Stimulated activated CD8-positive, alpha-beta memory T cell treated with anti-CD3 and anti-CD28 coated beads, Interleukin-2, amount 100 ng/mL, for 1 hour (primary cell): Measurements from ENCODE around the gene BRAF.
"Not testable (repeated sequence)": the region's sequence is repeated elsewhere in the genome, so short reads cannot be mapped to it uniquely, and the experiment has no call there.

Experiments used
- DNase-seq, 2 donors: peaks; one replicate each; pipeline ENCODE4 v3.0.0-alpha.2; 2020; ENCODE audit warnings: low read depth in 2 of 2

BRAF gene

DNA sequence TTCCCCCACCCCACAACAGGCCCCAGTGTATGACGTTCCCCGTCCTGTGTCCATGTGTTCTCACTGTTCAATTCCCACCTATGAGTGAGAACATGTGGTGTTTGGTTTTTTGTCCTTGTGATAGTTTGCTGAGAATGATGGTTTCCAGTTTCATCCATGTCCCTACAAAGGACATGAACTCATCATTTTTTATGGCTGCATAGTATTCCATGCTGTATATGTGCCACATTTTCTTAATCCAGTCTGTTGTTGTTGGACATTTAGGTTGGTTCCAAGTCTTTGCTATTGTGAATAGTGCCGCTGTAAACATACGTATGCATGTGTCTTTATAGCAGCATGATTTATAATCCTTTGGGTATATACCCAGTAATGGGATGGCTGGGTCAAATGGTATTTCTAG lies 216.0 kb downstream of the BRAF start:
- DNase-seq, result not testable (repeated sequence)

- no peak for DNase-seq
These were observed 217.6 kb downstream of the BRAF start for GRCh38 chr7:140707132-140707531.

- DNase-seq, result no peak
These were observed 220.5 kb downstream of the BRAF start for GRCh38 chr7:140704205-140704604.

- DNase-seq, result no peak
These were observed 222.0 kb downstream of the BRAF start for GRCh38 chr7:140702774-140703173.

GRCh38 chr7:140698477-140698876 lies 226.3 kb downstream of the BRAF start:
- DNase-seq, result no peak

- no peak for DNase-seq
These were observed 227.1 kb downstream of the BRAF start for GRCh38 chr7:140697447-140698143.

GRCh38 chr7:140696680-140697446 lies 227.9 kb downstream of the BRAF start, which contains the start of gene NDUFB2:
Gene NDUFB2, plus strand, starts transcription at chr7:140696708. Its CDS starts 37 bp downstream, at chr7:140696745.
- peak; percentile 27 to 49 for DNase-seq

- DNase-seq, result peak; percentile 86 to 92
These were observed 228.6 kb downstream of the BRAF start for GRCh38 chr7:140696024-140696679.

DNA sequence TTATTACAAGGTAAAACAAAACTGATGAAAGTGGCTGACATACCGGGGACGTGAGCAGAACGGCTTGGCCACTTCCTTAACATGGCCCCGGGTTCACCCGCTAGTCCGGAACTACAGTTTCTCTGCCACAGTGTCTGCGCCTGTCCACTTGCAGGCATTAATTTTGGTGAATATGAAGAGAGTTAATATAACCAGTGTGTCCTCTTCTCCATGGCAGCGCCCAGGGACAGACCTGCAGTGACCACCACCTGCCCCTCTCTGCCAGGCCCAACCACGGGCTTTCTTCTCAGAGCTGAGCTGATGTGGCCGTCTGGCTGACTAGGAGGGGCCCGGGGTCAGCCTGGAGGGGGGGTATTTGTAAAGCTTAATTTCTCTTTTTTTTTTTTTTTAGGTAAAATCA lies 229.3 kb downstream of the BRAF start:
- DNase-seq, result no peak

- DNase-seq, result no peak
These were observed 230.1 kb downstream of the BRAF start for GRCh38 chr7:140694592-140694991.

DNA sequence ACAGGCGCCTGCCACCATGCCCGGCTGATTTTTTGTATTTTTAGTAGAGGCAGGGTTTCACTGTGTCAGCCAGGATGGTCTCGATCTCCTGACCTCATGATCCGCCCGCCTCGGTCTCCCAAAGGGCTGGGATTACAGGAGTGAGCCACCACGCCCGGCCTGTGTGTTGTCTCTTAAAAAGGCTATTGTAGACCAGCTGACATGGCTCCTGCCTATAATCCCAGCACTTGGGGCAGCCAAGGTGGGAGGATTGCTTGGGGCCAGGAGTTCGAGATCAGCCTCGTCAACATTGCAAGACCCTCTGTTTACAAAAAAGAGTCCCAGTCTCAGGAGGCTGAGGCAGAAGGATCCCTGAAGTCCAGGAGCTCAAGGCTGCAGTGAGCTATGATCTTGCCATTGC lies 230.9 kb downstream of the BRAF start:
- DNase-seq, result not testable (repeated sequence)

- DNase-seq, result no peak
These were observed 233.2 kb downstream of the BRAF start for GRCh38 chr7:140691376-140692045.

DNA sequence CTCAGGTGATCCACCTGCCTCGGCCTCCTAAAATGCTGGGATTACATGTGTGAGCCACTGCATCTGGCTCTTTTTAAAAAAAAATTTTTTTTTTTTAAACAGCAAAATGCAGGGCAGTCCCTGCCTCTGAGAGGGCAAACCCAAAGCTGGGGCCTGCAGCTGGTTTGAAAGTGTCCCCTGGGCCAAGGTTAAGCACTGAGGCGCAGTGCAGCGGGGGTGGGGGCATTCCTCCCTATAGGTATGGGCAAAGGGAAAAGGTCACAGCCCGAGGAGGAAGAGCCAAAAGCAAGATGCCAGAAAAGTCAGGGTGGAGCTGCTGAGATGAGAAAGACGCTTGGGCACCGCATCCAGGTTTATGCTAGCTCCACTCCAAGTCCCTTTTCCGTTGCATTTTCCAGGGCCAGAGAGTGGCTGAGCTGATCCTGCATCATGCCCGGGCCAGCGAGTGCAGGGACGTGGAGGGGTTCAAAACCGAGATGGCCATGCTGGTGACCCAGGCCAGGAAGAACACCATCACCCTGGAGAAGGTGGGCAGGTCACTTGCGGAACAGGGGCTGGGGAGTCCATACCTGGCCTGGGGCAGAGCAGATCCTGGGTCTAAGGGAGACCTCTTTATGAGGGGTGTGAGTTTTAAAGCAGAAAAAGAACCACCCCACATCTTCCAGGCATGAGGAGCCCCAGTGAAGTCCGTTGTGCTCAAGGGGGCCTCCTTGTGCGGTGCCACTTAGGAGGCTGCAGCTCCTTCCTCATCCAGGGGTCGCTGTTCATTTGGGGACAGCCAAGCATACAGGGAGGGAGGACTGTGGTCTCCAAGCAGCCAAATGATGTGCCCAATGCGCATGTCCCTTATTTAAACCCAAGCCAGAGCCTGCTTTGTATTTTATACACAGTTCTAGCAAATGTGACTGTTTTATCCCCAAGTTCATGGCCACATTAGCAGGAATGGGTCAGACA lies 235.3 kb downstream of the BRAF start:
- DNase-seq, result no peak

- DNase-seq, result no peak
These were observed 236.4 kb downstream of the BRAF start for GRCh38 chr7:140688341-140688740.

- DNase-seq, result no peak
These were observed 237.8 kb downstream of the BRAF start for GRCh38 chr7:140686921-140687320.

GRCh38 chr7:140685407-140686087 lies 239.2 kb downstream of the BRAF start:
- no peak for DNase-seq

DNA sequence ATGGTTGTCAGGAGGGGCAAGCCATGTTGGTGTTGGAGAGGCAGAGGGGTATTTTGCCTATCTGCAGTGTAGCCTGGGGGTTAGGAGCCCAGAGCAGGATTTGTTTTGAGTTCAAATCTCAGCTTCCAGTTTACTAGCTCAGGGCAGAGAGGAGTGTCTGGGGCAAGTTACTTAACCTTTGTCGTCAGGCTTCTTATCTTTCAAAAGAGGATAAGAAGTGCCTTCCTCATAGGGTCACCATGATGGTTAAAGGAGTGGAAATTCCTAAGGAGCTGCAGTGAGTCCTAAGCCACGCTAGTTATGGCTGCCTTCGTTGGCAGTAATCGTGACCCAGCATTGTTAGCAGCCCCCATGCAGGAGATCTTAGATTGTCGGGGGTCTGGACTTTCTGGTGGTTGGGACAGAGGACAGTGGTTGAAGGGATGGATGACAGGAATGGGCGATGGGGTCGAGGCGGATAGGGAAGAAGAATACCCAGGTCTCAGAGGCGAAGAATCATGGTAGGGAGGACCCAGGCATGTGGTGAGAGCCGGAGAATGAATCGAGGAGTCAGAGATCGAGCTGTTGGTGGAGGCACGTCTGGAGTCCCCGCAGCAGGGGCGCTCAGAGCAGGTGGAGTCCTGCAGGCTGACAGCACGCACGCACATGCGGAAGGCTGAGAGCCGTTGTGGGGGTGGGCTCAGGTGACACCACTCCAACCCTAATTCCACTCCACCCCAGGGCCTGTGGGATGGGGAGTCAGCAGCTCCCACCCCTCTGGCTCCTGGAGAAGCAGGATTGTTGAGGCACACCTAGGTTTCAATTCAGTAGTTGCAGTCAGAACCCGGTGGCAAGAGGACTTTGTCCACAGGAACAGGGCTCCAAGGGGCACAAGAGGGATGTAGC lies 240.4 kb downstream of the BRAF start:
- no peak for DNase-seq

DNA sequence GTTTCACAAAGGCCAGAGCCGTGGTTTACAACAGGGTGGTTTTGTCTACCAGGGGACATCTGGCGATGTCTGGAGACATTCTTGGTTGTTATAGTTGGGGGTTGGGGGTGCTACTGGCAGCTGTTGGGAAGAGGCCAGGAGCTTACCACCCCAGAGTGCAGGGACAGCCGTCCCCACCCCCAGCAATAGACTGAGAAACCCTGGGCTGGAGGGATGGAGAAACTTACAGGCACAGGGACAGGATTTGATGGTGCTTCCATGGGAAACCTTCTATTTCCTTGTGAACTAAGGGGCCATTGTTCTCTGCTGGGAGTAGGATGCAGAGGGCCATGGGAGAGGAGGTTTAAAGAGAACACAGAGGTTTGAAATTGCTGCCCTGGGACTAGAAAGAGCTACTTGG lies 241.1 kb downstream of the BRAF start:
- no peak for DNase-seq

- no peak for DNase-seq
These were observed 243.0 kb downstream of the BRAF start for GRCh38 chr7:140681766-140682165.
